B cell (primary cell): Measurements from ENCODE around the gene RASGRP2. TPM values are rescaled to one million over a fixed set of nuclear protein-coding genes. Genes with fewer than 3 reads are reported as not detected.
A peak's percentile ranks its signal among the peaks of the same experiment; 100 is the strongest.

ENCODE experiments used
- ATAC-seq: fragments of 200-7000 bp; cut with Tn5 transposase; one replicate; pipeline ENCODE4 v1.10.0; 2021; ENCODE audit warnings: low read depth, mild to moderate bottlenecking, moderate number of reproducible peaks, moderate library complexity
- CTCF ChIA-PET: fragments of 350-600 bp; sonication (Branson Sonifier 250); formaldehyde crosslinking; loops from one replicate; lab custom pipeline; 2021; ENCODE audit warnings: antibody characterized with exemption, inconsistent platforms; lab: Charles Lee
- POLR2A ChIA-PET: fragments of 350-600 bp; sonication (Branson Sonifier 250); formaldehyde crosslinking; loops from one replicate; lab custom pipeline; 2021; ENCODE audit warnings: antibody characterized with exemption; lab: Charles Lee
- DNase-seq: peaks from one replicate; pipeline ENCODE4 v3.0.0; 2013
- H2AFZ ChIP-seq: 2 replicates; pipeline ENCODE4 v1.6.1; 2012; ENCODE audit warnings: mild to moderate bottlenecking, low read depth, low read length; ENCODE audit not compliant: insufficient read depth, poor library complexity, severe bottlenecking
- H3K27ac ChIP-seq, 2 donors: 1 replicate in 1 of 2; 2 replicates in 1 of 2; pipeline ENCODE4 v1.5.1; 2012 to 2013; ENCODE audit warnings: low read length in 2 of 2, mild to moderate bottlenecking in 2 of 2, moderate library complexity in 1 of 2
- H3K27me3 ChIP-seq, 4 experiments: fragments of 200-600 bp in 1 of 4; sonication (generic) in 1 of 4; replicated peaks in 1 of 4; 1 replicate in 2 of 4; 2 replicates in 2 of 4; pipeline versions ENCODE4 v1.6.1 to v1.7.0; 2013 to 2016; ENCODE audit warnings: low read length in 3 of 4, mild to moderate bottlenecking in 2 of 4, mixed read lengths in 1 of 4, moderate library complexity in 1 of 4; ENCODE audit not compliant: insufficient read depth in 4 of 4, control insufficient read depth in 3 of 4; ENCODE audit errors: control extremely low read depth in 1 of 4
- H3K36me3 ChIP-seq, 2 experiments: replicated peaks in 1 of 2; 1 replicate in 1 of 2; 2 replicates in 1 of 2; pipeline versions ENCODE4 v1.6.1 to v1.7.1; 2013; ENCODE audit warnings: low read length in 1 of 2; ENCODE audit not compliant: insufficient read depth in 2 of 2, control insufficient read depth in 1 of 2; ENCODE audit errors: control extremely low read depth in 1 of 2, extremely low read depth in 1 of 2
- H3K4me1 ChIP-seq, 2 donors: fragments of 200-600 bp in 1 of 2; sonication (generic) in 1 of 2; 1 replicate in 1 of 2; 2 replicates in 1 of 2; pipeline versions ENCODE4 v1.5.1 to v1.6.1; 2013 to 2017; ENCODE audit warnings: low read length in 2 of 2; ENCODE audit not compliant: control insufficient read depth in 2 of 2, insufficient read depth in 2 of 2
- H3K4me2 ChIP-seq: replicated peaks from 2 replicates; pipeline ENCODE3; 2012; ENCODE audit warnings: mild to moderate bottlenecking, low read depth, low read length; ENCODE audit not compliant: poor library complexity, severe bottlenecking
- H3K4me3 ChIP-seq, 5 experiments: fragments of 200-600 bp in 1 of 5; sonication (generic) in 1 of 5; 1 replicate in 3 of 5; 2 replicates in 2 of 5; pipeline versions ENCODE4 v1.5.1 to v1.7.0; 2011 to 2016; ENCODE audit warnings: low read length in 4 of 5, mild to moderate bottlenecking in 4 of 5, low read depth in 2 of 5, control low read depth in 1 of 5, moderate library complexity in 1 of 5; ENCODE audit not compliant: insufficient read depth in 1 of 5; ENCODE audit errors: control extremely low read depth in 1 of 5, extremely low read depth in 1 of 5
- H3K79me2 ChIP-seq: fragments of 200-600 bp; sonication (generic); one replicate; pipeline ENCODE4 v1.6.0; 2016; ENCODE audit warnings: low read length; ENCODE audit not compliant: control insufficient read depth, insufficient read depth
- H3K9ac ChIP-seq: fragments of 200-600 bp; sonication (generic); 2 replicates; pipeline ENCODE4 v1.6.1; 2017; ENCODE audit warnings: mild to moderate bottlenecking, low read length, moderate library complexity
- H3K9me3 ChIP-seq, 3 donors: one replicate each; pipeline versions ENCODE4 v1.6.1 to v1.7.1; 2013; ENCODE audit warnings: low read length in 2 of 3; ENCODE audit not compliant: control insufficient read depth in 2 of 3, insufficient read depth in 1 of 3; ENCODE audit errors: control extremely low read depth in 1 of 3
- H4K20me1 ChIP-seq: 2 replicates; pipeline ENCODE4 v1.6.0; 2012; ENCODE audit warnings: mild to moderate bottlenecking, low read length; ENCODE audit not compliant: insufficient read depth, control insufficient read depth, poor library complexity, severe bottlenecking
- H3K27ac Mint-ChIP-seq: one replicate; pipeline ENCODE4 v1.8.0; 2021; ENCODE audit warnings: mixed read lengths
- H3K27me3 Mint-ChIP-seq: one replicate; pipeline ENCODE4 v1.8.0; 2021; ENCODE audit warnings: mixed read lengths
- H3K4me1 Mint-ChIP-seq: one replicate; pipeline ENCODE4 v1.8.0; 2021; ENCODE audit warnings: mixed read lengths
- H3K4me3 Mint-ChIP-seq: one replicate; pipeline ENCODE4 v1.8.0; 2021; ENCODE audit warnings: mixed read lengths
- H3K9me3 Mint-ChIP-seq: one replicate; pipeline ENCODE4 v1.8.0; 2022; ENCODE audit warnings: mixed read lengths; ENCODE audit not compliant: insufficient read depth
- CTCF ChIP-seq: fragments of 200-600 bp; IDR thresholded peaks from one replicate; pipeline ENCODE4 v1.8.0; 2022; ENCODE audit warnings: antibody characterized with exemption, mild to moderate bottlenecking
- EZH2 ChIP-seq: IDR thresholded peaks from 2 replicates; pipeline ENCODE4 v1.6.1; 2012; ENCODE audit warnings: borderline replicate concordance, low read depth, mild to moderate bottlenecking, moderate library complexity, low read length; ENCODE audit not compliant: insufficient read depth, poor library complexity, severe bottlenecking
- WGBS: methylation state at CpG from one replicate; pipeline ENCODE4 v1.1.5; 2013; ENCODE audit warnings: missing lambda C conversion rate; ENCODE audit not compliant: insufficient coverage; 5-methylcytosine and 5-hydroxymethylcytosine counted together
- intact Hi-C: fragments of 100-400 bp; cut with micrococcal nuclease; formaldehyde crosslinking; loops from one replicate; pipeline ENCODE4 v1.10.0; 2022
- polyA plus RNA-seq: library from polyadenylated mRNA; depleted of rRNA; stranded (reverse); fragments of >200 nt; gene quantifications from 2 replicates; pipeline ENCODE4 v1.2.3, GENCODE V29; 2012
- total RNA-seq, 2 donors: library from RNA; stranded (reverse); fragments of 120-200 nt in 1 of 2; gene quantifications; 1 replicate in 1 of 2; 2 replicates in 1 of 2; pipeline versions ENCODE4 v1.2.3 to v1.2.4, GENCODE V29; 2013 to 2022

RASGRP2 gene
- total and polyA plus RNA-seq, 2 donors (not counting 1 experiment from before 2014, with no cell fraction given): 628 to 1,139 TPM

GRCh38 chr11:64757549-64758329 lies 13.8 kb upstream of the RASGRP2 start:
- POLR2A ChIA-PET: interaction anchor here (8.8 kb wide), 1 partner anchor 12 kb away, joined by 175 read pairs; the partner anchor contains the start of gene RASGRP2
- peaks cover 31 to 46% of the 10 kb centered on the region in 2 donors for H3K4me1 ChIP-seq
- H3K79me2 ChIP-seq: peaks cover 81% of the 10 kb centered on the region
- CTCF ChIA-PET: interaction anchor here (2.0 kb wide), 1 partner anchor 11 kb away, joined by 5 read pairs; no protein-coding TSS in a partner anchor
- 97% methylated on average over 13 of the region's 19 CpGs for WGBS
- no peaks in the 10 kb centered on the region for H4K20me1 ChIP-seq
- Mint-ChIP-seq H3K4me3 (no peak overlapping the region), H3K9me3 (no peaks in the 10 kb centered on the region), H3K4me1 (peaks cover 42% of the 10 kb centered on the region), H3K27me3 (no peaks in the 10 kb centered on the region), H3K27ac (peak overlapping the region; percentile 67)
- intact Hi-C loops: no loop called here
- H3K9me3 ChIP-seq: no peaks in the 10 kb centered on the region
- peaks cover 0 to 26% of the 10 kb centered on the region in 2 experiments for H3K36me3 ChIP-seq
- ATAC-seq (no peak), DNase-seq (no peak)
- no peaks in the 10 kb centered on the region for H3K27me3 ChIP-seq
- H3K4me3 ChIP-seq: no peak overlapping the region
- no peak for TF ChIP-seq CTCF
- TF ChIP-seq EZH2: no peak
- H3K9ac ChIP-seq: no peak overlapping the region
- no peak overlapping the region for H2AFZ ChIP-seq
- no peak overlapping the region for H3K27ac ChIP-seq
- H3K4me2 ChIP-seq: no peak overlapping the region
